Measurements from ENCODE around the gene MAJIN.
"Not testable (repeated sequence)": the region's sequence is repeated elsewhere in the genome, so short reads cannot be mapped to it uniquely, and the experiment has no call there.

The MAJIN gene

DNA sequence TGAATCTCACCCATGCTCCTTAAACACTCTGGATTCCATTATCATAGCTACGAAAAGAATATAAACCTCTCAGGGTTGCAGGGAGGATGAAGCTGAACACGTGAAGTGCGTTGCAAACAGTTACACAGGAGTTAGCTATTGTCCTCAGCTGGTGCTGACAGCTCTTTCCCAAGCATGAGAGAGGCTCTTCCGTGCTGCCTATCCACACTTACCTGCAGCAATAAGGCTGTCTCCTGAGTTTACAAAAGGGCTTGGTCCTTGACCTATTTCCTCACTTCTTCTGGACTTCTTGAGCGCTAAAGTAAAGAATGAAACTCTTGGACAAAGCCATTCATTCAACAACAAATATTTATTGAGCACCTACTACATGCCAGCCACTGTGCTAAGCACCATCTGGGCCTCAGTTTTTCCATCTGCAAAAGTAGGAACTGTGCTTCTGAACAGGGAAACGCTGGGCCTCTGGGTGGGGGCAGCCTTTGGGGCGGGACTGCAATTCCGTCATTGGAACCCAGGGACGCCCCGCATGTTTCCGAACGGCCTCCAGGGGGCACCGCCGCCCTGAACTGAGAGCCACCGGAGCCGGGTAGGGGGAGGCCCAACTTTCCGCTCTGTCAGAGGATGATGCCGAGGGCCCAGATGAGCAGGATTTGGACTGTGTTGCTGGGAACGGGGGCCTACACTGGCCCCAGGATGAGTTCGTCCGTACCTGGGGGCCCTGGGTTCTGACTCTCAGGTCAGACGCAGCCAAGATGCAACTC, 41.4 kb upstream of the MAJIN start:
- ATAC-seq: peak; percentile 91
- TF ChIP-seq ZNF8 (CRISPR knock-in tag; IDR thresholded peaks at IDR 0.05) (no peak), ZFP3 (CRISPR knock-in tag; IDR thresholded peaks at IDR 0.05) (no peak), ZNF70 (CRISPR knock-in tag; IDR thresholded peaks at IDR 0.05) (no peak), ISL1 (CRISPR knock-in tag; IDR thresholded peaks at IDR 0.05) (no peak), SNAI2 (CRISPR knock-in tag; IDR thresholded peaks at IDR 0.05) (no peak), ZNF565 (CRISPR knock-in tag; conservative IDR thresholded peaks at IDR 0.05; ENCODE audit: low read depth) (no peak), ZC3H10 (CRISPR knock-in tag; IDR thresholded peaks at IDR 0.05) (no peak)

DNA sequence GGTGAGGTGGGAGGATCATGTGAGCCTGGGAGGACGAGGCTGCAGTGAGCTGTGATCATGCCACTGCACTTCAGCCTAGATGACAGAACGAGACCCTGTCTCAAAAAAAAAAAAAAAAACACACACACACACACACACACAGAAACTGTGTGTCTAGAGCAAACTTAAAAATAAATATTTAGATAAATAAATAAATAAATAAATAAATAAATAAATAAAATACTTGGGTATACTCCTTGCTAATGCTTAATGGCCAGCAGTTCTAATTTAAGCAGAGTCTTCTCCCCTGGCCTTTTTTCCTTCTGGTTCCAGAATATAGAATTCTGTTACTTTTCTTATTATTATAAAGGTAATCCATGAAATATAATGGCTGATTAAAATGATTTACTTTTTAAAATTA, 37.0 kb upstream of the MAJIN start:
- TF ChIP-seq, protein P1, sequence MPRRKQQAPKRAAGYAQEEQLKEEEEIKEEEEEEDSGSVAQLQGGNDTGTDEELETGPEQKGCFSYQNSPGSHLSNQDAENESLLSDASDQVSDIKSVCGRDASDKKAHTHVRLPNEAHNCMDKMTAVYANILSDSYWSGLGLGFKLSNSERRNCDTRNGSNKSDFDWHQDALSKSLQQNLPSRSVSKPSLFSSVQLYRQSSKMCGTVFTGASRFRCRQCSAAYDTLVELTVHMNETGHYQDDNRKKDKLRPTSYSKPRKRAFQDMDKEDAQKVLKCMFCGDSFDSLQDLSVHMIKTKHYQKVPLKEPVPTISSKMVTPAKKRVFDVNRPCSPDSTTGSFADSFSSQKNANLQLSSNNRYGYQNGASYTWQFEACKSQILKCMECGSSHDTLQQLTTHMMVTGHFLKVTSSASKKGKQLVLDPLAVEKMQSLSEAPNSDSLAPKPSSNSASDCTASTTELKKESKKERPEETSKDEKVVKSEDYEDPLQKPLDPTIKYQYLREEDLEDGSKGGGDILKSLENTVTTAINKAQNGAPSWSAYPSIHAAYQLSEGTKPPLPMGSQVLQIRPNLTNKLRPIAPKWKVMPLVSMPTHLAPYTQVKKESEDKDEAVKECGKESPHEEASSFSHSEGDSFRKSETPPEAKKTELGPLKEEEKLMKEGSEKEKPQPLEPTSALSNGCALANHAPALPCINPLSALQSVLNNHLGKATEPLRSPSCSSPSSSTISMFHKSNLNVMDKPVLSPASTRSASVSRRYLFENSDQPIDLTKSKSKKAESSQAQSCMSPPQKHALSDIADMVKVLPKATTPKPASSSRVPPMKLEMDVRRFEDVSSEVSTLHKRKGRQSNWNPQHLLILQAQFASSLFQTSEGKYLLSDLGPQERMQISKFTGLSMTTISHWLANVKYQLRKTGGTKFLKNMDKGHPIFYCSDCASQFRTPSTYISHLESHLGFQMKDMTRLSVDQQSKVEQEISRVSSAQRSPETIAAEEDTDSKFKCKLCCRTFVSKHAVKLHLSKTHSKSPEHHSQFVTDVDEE (CRISPR knock-in tag; IDR thresholded peaks at IDR 0.05): no peak
- TF ChIP-seq ZNF8 (CRISPR knock-in tag; IDR thresholded peaks at IDR 0.05) (no peak), PPARA (CRISPR knock-in tag; IDR thresholded peaks at IDR 0.05; ENCODE audit: borderline replicate concordance) (no peak), BACH2 (CRISPR knock-in tag; IDR thresholded peaks at IDR 0.05; ENCODE audit: borderline replicate concordance) (no peak), OSR1 (CRISPR knock-in tag; IDR thresholded peaks at IDR 0.05) (no peak), ARNTL (CRISPR knock-in tag; IDR thresholded peaks at IDR 0.05; ENCODE audit: borderline replicate concordance, low read depth) (no peak), RARB (CRISPR knock-in tag; IDR thresholded peaks at IDR 0.05) (no peak), ZNF565 (CRISPR knock-in tag; conservative IDR thresholded peaks at IDR 0.05; ENCODE audit: low read depth) (no peak)
- TF ChIP-seq, protein P2, sequence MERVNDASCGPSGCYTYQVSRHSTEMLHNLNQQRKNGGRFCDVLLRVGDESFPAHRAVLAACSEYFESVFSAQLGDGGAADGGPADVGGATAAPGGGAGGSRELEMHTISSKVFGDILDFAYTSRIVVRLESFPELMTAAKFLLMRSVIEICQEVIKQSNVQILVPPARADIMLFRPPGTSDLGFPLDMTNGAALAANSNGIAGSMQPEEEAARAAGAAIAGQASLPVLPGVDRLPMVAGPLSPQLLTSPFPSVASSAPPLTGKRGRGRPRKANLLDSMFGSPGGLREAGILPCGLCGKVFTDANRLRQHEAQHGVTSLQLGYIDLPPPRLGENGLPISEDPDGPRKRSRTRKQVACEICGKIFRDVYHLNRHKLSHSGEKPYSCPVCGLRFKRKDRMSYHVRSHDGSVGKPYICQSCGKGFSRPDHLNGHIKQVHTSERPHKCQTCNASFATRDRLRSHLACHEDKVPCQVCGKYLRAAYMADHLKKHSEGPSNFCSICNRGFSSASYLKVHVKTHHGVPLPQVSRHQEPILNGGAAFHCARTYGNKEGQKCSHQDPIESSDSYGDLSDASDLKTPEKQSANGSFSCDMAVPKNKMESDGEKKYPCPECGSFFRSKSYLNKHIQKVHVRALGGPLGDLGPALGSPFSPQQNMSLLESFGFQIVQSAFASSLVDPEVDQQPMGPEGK (CRISPR knock-in tag; IDR thresholded peaks at IDR 0.05; ENCODE audit: borderline replicate concordance): no peak
- TF ChIP-seq, protein P3, sequence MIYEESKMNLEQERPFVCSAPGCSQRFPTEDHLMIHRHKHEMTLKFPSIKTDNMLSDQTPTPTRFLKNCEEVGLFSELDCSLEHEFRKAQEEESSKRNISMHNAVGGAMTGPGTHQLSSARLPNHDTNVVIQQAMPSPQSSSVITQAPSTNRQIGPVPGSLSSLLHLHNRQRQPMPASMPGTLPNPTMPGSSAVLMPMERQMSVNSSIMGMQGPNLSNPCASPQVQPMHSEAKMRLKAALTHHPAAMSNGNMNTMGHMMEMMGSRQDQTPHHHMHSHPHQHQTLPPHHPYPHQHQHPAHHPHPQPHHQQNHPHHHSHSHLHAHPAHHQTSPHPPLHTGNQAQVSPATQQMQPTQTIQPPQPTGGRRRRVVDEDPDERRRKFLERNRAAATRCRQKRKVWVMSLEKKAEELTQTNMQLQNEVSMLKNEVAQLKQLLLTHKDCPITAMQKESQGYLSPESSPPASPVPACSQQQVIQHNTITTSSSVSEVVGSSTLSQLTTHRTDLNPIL (CRISPR knock-in tag; IDR thresholded peaks at IDR 0.05; ENCODE audit: low read depth): no peak
- TF ChIP-seq, protein P4, sequence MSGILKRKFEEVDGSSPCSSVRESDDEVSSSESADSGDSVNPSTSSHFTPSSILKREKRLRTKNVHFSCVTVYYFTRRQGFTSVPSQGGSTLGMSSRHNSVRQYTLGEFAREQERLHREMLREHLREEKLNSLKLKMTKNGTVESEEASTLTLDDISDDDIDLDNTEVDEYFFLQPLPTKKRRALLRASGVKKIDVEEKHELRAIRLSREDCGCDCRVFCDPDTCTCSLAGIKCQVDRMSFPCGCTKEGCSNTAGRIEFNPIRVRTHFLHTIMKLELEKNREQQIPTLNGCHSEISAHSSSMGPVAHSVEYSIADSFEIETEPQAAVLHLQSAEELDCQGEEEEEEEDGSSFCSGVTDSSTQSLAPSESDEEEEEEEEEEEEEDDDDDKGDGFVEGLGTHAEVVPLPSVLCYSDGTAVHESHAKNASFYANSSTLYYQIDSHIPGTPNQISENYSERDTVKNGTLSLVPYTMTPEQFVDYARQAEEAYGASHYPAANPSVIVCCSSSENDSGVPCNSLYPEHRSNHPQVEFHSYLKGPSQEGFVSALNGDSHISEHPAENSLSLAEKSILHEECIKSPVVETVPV (CRISPR knock-in tag; IDR thresholded peaks at IDR 0.05): no peak
- no peak for ATAC-seq

DNA sequence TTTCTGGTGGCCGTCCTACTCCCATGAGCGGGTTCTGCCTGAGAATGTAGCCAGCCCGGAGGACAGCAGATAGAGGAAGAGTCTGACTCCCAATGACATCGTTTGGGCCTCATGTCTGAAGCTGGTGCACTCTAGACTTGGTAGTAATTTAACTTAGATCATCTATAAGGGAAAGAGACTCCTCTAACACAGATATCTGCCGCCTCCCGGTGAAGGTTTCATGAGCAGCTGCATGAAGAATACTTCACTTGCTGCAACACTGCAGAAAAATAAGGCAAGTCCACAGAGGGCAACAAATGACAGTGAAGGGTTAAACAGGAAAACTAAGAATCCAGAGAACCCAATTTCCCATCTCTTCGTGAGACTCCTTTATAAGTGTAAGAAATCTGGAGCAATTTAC, 36.1 kb upstream of the MAJIN start:
- ATAC-seq: no peak
- TF ChIP-seq TOX (CRISPR knock-in tag; IDR thresholded peaks at IDR 0.05; ENCODE audit: borderline replicate concordance): no peak
- no peak for TF ChIP-seq BACH2 (CRISPR knock-in tag; IDR thresholded peaks at IDR 0.05; ENCODE audit: borderline replicate concordance)
- no peak for TF ChIP-seq ESRRG (CRISPR knock-in tag; IDR thresholded peaks at IDR 0.05)
- no peak for TF ChIP-seq ISL1 (CRISPR knock-in tag; IDR thresholded peaks at IDR 0.05)
- no peak for TF ChIP-seq GLIS3 (CRISPR knock-in tag; IDR thresholded peaks at IDR 0.05)
- TF ChIP-seq, protein P3 (CRISPR knock-in tag; IDR thresholded peaks at IDR 0.05; ENCODE audit: low read depth): no peak
- TF ChIP-seq RARB (CRISPR knock-in tag; IDR thresholded peaks at IDR 0.05): no peak
- TF ChIP-seq PPARA (CRISPR knock-in tag; IDR thresholded peaks at IDR 0.05; ENCODE audit: borderline replicate concordance): no peak
- no peak for TF ChIP-seq CSDC2 (CRISPR knock-in tag; IDR thresholded peaks at IDR 0.05)
- TF ChIP-seq OSR1 (CRISPR knock-in tag; IDR thresholded peaks at IDR 0.05): no peak

DNA sequence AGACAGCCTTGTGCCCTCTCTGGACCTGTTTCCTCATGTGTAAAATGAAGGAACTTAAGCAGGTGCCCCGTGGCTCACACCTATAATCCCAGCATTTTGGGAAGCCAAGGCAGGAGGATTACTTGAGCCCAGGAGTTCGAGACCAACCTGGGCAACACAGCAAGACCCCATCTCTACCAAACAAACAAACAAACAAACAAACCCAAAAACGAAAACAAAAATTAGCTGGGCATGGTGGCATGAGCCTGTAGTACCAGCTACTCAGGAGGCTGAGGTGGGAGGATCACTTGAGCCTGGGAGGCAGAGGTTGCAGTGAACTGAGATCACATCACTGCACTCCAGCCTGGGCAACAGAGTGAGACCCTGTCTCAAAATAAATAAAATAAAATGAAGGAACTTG, 32.1 kb upstream of the MAJIN start:
- ATAC-seq: not testable (repeated sequence)
